ENCODE measurements around the gene PCGF1.

DNA sequence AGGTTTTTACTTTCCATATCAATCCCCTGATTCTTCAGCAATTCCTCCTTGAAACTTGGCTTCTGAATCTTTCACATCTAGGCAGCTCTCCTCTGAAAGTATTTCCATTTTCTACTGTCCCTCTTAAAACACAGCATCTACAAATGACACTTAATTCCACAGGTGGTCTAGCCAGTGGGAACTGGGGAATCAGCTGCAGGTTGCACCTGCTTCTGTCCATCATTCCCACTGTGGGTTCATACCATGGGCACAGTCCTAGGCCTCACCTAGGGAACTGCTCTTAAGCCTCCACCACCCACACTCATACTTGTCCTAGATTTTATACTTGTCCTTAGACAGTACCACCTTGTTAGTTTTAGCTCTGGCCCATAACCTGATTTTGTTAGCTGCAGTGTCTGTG, 44.0 kb upstream of the PCGF1 start:
- TF ChIP-seq, protein P1, sequence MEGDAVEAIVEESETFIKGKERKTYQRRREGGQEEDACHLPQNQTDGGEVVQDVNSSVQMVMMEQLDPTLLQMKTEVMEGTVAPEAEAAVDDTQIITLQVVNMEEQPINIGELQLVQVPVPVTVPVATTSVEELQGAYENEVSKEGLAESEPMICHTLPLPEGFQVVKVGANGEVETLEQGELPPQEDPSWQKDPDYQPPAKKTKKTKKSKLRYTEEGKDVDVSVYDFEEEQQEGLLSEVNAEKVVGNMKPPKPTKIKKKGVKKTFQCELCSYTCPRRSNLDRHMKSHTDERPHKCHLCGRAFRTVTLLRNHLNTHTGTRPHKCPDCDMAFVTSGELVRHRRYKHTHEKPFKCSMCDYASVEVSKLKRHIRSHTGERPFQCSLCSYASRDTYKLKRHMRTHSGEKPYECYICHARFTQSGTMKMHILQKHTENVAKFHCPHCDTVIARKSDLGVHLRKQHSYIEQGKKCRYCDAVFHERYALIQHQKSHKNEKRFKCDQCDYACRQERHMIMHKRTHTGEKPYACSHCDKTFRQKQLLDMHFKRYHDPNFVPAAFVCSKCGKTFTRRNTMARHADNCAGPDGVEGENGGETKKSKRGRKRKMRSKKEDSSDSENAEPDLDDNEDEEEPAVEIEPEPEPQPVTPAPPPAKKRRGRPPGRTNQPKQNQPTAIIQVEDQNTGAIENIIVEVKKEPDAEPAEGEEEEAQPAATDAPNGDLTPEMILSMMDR (conservative IDR thresholded peaks at IDR 0.05; ENCODE audit: low read depth in 2 of 2) = no peak
- TF ChIP-seq STAT1 (IDR thresholded peaks at IDR 0.05; ENCODE audit: unreplicated experiment) (no peak), CREB1 (CRISPR knock-in tag; IDR thresholded peaks at IDR 0.05; ENCODE audit: low read depth) (no peak), EZH2phosphoT487 (IDR thresholded peaks at IDR 0.05; ENCODE audit: unreplicated experiment) (no peak), POLR2AphosphoS5 (IDR thresholded peaks at IDR 0.05; ENCODE audit: low read depth) (no peak), JUNB (IDR thresholded peaks at IDR 0.05; ENCODE audit: unreplicated experiment) (no peak)
- TF ChIP-seq, protein P2, sequence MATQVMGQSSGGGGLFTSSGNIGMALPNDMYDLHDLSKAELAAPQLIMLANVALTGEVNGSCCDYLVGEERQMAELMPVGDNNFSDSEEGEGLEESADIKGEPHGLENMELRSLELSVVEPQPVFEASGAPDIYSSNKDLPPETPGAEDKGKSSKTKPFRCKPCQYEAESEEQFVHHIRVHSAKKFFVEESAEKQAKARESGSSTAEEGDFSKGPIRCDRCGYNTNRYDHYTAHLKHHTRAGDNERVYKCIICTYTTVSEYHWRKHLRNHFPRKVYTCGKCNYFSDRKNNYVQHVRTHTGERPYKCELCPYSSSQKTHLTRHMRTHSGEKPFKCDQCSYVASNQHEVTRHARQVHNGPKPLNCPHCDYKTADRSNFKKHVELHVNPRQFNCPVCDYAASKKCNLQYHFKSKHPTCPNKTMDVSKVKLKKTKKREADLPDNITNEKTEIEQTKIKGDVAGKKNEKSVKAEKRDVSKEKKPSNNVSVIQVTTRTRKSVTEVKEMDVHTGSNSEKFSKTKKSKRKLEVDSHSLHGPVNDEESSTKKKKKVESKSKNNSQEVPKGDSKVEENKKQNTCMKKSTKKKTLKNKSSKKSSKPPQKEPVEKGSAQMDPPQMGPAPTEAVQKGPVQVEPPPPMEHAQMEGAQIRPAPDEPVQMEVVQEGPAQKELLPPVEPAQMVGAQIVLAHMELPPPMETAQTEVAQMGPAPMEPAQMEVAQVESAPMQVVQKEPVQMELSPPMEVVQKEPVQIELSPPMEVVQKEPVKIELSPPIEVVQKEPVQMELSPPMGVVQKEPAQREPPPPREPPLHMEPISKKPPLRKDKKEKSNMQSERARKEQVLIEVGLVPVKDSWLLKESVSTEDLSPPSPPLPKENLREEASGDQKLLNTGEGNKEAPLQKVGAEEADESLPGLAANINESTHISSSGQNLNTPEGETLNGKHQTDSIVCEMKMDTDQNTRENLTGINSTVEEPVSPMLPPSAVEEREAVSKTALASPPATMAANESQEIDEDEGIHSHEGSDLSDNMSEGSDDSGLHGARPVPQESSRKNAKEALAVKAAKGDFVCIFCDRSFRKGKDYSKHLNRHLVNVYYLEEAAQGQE (IDR thresholded peaks at IDR 0.05; ENCODE audit: unreplicated experiment) = no peak
